K562 (cell line): Measurements from ENCODE around the gene SURF4. TPM values are rescaled to one million over a fixed set of nuclear protein-coding genes. Genes with fewer than 3 reads are reported as not detected.

Experiments
- ATAC-seq: fragments of 200-7000 bp; cut with Tn5 transposase; 3 replicates; pipeline ENCODE4 v1.9.1; 2020; ENCODE audit warnings: moderate library complexity
- BruUV-seq: library from RNA; stranded (reverse); fragments of 400-500 nt; replicated peaks from 2 replicates; lab custom pipeline; 2021; lab: Mats Ljungman, UMichigan
- CTCF ChIA-PET: fragments of 300-600 bp; formaldehyde crosslinking; extraction: SDS; loops from one replicate; lab custom pipeline; 2021; ENCODE audit warnings: low intra/inter-chr PET ratio; lab: Yijun Ruan, JAX
- POLR2A ChIA-PET: fragments of 300-600, 350-650 bp; sonication (Branson Sonifier 250); formaldehyde crosslinking; extraction: SDS; loops from one replicate; lab custom pipeline; 2021; ENCODE audit warnings: antibody characterized with exemption, inconsistent platforms; lab: Yijun Ruan, JAX
- DNase-seq, 4 experiments: peaks; one replicate each; pipeline versions ENCODE4 v3.0.0 to v3.0.0-alpha.2; 2011 to 2018; ENCODE audit warnings: low spot score in 3 of 4, mixed read lengths in 3 of 4; ENCODE audit errors: extremely low read depth in 1 of 4
- FAIRE-seq: peaks from 2 replicates; lab custom pipeline; 2011; peaks lifted over from hg19 to GRCh38; lab: Jason Lieb, UNC
- H2AFZ ChIP-seq: 2 replicates; pipeline ENCODE4 v1.6.0; 2011; ENCODE audit warnings: low read depth, low read length, control low read depth, inconsistent platforms
- H3K27ac ChIP-seq: fragments of 200-600 bp; 3 replicates; pipeline ENCODE4 v1.8.0; 2011; ENCODE audit warnings: low read depth, mild to moderate bottlenecking, control low read depth, inconsistent platforms, low read length, moderate library complexity, mixed read lengths; ENCODE audit errors: extremely low read depth
- H3K27me3 ChIP-seq, 2 experiments: fragments of 300-600 bp in 1 of 2; 2 replicates in 1 of 2; 3 replicates in 1 of 2; pipeline versions ENCODE4 v1.6.0 to v1.8.0; 2011; ENCODE audit warnings: inconsistent platforms in 2 of 2, low read length in 2 of 2, mild to moderate bottlenecking in 1 of 2, mixed read lengths in 1 of 2, moderate library complexity in 1 of 2; ENCODE audit not compliant: control insufficient read depth in 2 of 2, insufficient read depth in 2 of 2
- H3K36me3 ChIP-seq: fragments of 300-600 bp; 3 replicates; pipeline ENCODE4 v1.8.0; 2011; ENCODE audit warnings: mild to moderate bottlenecking, low read length, inconsistent platforms; ENCODE audit not compliant: control insufficient read depth, insufficient read depth
- H3K4me1 ChIP-seq, 2 experiments: fragments of 200-600 bp in 1 of 2; replicated peaks in 1 of 2; 2 replicates in 1 of 2; 3 replicates in 1 of 2; pipeline versions ENCODE4 v1.5.1 to v1.8.0; 2011; ENCODE audit warnings: inconsistent platforms in 2 of 2, low read length in 2 of 2, mild to moderate bottlenecking in 1 of 2, mixed read lengths in 1 of 2, moderate library complexity in 1 of 2; ENCODE audit not compliant: control insufficient read depth in 2 of 2, insufficient read depth in 2 of 2
- H3K4me2 ChIP-seq: 2 replicates; pipeline ENCODE4 v1.6.1; 2011; ENCODE audit warnings: low read length, control low read depth, inconsistent platforms, mixed read lengths; ENCODE audit not compliant: insufficient read depth
- H3K4me3 ChIP-seq: fragments of 200-600 bp; sonication (generic), shearing (Covaris generic); 2 replicates; pipeline ENCODE4 v1.5.1; 2016; ENCODE audit warnings: control low read depth, inconsistent platforms
- H3K79me2 ChIP-seq: fragments of 200-600 bp; 3 replicates; pipeline ENCODE4 v1.8.0; 2011; ENCODE audit warnings: low read length, inconsistent platforms; ENCODE audit not compliant: control insufficient read depth, insufficient read depth
- H3K9ac ChIP-seq, 2 experiments: 2 replicates each; pipeline versions ENCODE4 v1.6.0 to v1.6.1; 2011; ENCODE audit warnings: low read depth in 2 of 2, low read length in 2 of 2, control low read depth in 1 of 2, inconsistent platforms in 1 of 2, mild to moderate bottlenecking in 1 of 2, mixed read lengths in 1 of 2; ENCODE audit not compliant: insufficient read depth in 1 of 2
- H3K9me1 ChIP-seq: one replicate; pipeline ENCODE4 v1.6.0; 2011; ENCODE audit warnings: inconsistent platforms, mild to moderate bottlenecking, low read length, moderate library complexity; ENCODE audit not compliant: control insufficient read depth, insufficient read depth
- H3K9me3 ChIP-seq: replicated peaks from 2 replicates; pipeline ENCODE4 v1.5.1; 2011; ENCODE audit warnings: low read depth, low read length, inconsistent platforms; ENCODE audit not compliant: control insufficient read depth, insufficient read depth
- H4K20me1 ChIP-seq: replicated peaks from 2 replicates; pipeline ENCODE4 v1.6.1; 2011; ENCODE audit warnings: low read length, inconsistent platforms, mixed read lengths; ENCODE audit not compliant: control insufficient read depth, insufficient read depth
- BRD4 ChIP-seq: fragments of 200-600 bp; sonication (generic); IDR thresholded peaks from 2 replicates; pipeline ENCODE4 v1.6.1; 2017; ENCODE audit warnings: inconsistent platforms
- CSDE1 ChIP-seq, 2 experiments: fragments of 450-650 bp; IDR thresholded peaks; 2 replicates each; pipeline ENCODE4 v1.6.1; 2016; ENCODE audit warnings: mild to moderate bottlenecking in 1 of 2
- HDAC1 ChIP-seq, 2 experiments: fragments of 450-650 bp; IDR thresholded peaks; 2 replicates each; pipeline ENCODE4 v1.6.1; 2016 to 2017; ENCODE audit warnings: inconsistent platforms in 1 of 2, mild to moderate bottlenecking in 1 of 2, moderate library complexity in 1 of 2
- HDAC6 ChIP-seq: IDR thresholded peaks from 2 replicates; pipeline ENCODE4 v1.6.1; 2012; ENCODE audit warnings: low read depth, mild to moderate bottlenecking, control low read depth, inconsistent platforms, low read length, moderate library complexity
- HIVEP1 ChIP-seq: fragments of 250-450 bp; sonication (Bioruptor Pico); IDR thresholded peaks from 2 replicates; pipeline ENCODE4 v1.4.0; 2020; ENCODE audit warnings: mild to moderate bottlenecking
- MTA2 ChIP-seq: fragments of 450-650 bp; IDR thresholded peaks from 2 replicates; pipeline ENCODE4 v1.6.1; 2016; ENCODE audit warnings: low read depth
- PHB2 ChIP-seq: fragments of 450-650 bp; IDR thresholded peaks from 2 replicates; pipeline ENCODE4 v1.6.1; 2017; ENCODE audit warnings: low read depth
- RBM14 ChIP-seq: fragments of 200-400 bp; formaldehyde crosslinking; IDR thresholded peaks from 2 replicates; pipeline ENCODE4 v1.6.1; 2018; ENCODE audit warnings: low read depth, mild to moderate bottlenecking, low read length, moderate library complexity, borderline replicate concordance; ENCODE audit not compliant: insufficient read depth
- RBM15 ChIP-seq: fragments of 200-400 bp; formaldehyde crosslinking; IDR thresholded peaks from 2 replicates; pipeline ENCODE4 v1.6.1; 2018; ENCODE audit warnings: mild to moderate bottlenecking, low read length, moderate library complexity; ENCODE audit not compliant: insufficient read depth
- SAP30 ChIP-seq: fragments of 200-600 bp; sonication (generic); IDR thresholded peaks from 2 replicates; pipeline ENCODE4 v1.6.1; 2012; ENCODE audit warnings: borderline replicate concordance, low read depth, mild to moderate bottlenecking, moderate library complexity, low read length, control low read depth, inconsistent platforms; ENCODE audit not compliant: insufficient read depth, poor library complexity, severe bottlenecking
- WGBS: fragments of 100-300 bp; shearing (Covaris generic); methylation state at CpG from one replicate; pipeline ENCODE4 v1.1.6; 2016; ENCODE audit warnings: low coverage, mixed read lengths; ENCODE audit not compliant: insufficient coverage; ENCODE audit errors: missing lambda C conversion rate; 5-methylcytosine and 5-hydroxymethylcytosine counted together
- in situ Hi-C: fragments of 300-500 bp; cut with MboI; formaldehyde crosslinking; loops from 4 replicates; pipeline ENCODE4 v1.15.0; 2018; ENCODE audit warnings: inconsistent platforms, mixed read lengths
- intact Hi-C: fragments of 100-400 bp; cut with micrococcal nuclease; formaldehyde crosslinking; loops from 2 replicates; pipeline ENCODE4 v1.14.2; 2022
- polyA plus RNA-seq, 8 experiments: library from polyadenylated mRNA; depleted of rRNA in 4 of 8; stranded (reverse) in 5 of 8; unstranded in 3 of 8; fragments of >200 nt; fragmentation: Nextera tagmentation in 2 of 8; fragmentation: Illumina TruSeq in 1 of 8; extraction: Ambion mirVana in 2 of 8; extraction: Trizol in 1 of 8; gene quantifications; 2 replicates each; pipeline versions ENCODE4 v1.2.1 to v1.2.3, GENCODE V29; 2011 to 2014; ENCODE audit warnings: inconsistent platforms in 1 of 8, missing spikeins in 1 of 8
- total RNA-seq, 7 experiments: library from RNA; depleted of rRNA in 6 of 7; stranded (reverse); fragments of >200 nt in 6 of 7; fragmentation: Illumina TruSeq in 2 of 7; extraction: Trizol in 2 of 7; gene quantifications; 2 replicates each; pipeline versions ENCODE4 v1.2.1 to v1.2.3, GENCODE V29; 2011 to 2021; ENCODE audit warnings: low replicate concordance in 1 of 7
- TF ChIP-seq, protein P1 (sequence below): IDR thresholded peaks from 2 replicates; pipeline ENCODE4 v1.6.1; 2014; ENCODE audit warnings: antibody characterized with exemption
- TF ChIP-seq, protein P2 (sequence below), 2 experiments: fragments of 450-650 bp; IDR thresholded peaks; 2 replicates each; pipeline ENCODE4 v1.6.1; 2016; ENCODE audit warnings: mild to moderate bottlenecking in 2 of 2, borderline replicate concordance in 1 of 2, low read depth in 1 of 2, moderate library complexity in 1 of 2

The SURF4 gene
- total and polyA plus RNA-seq, 9 of the 15 experiments (the other 6 are each of a cell fraction or from before 2014, with no cell fraction given), result 8.4 to 176 (median 130) TPM

GRCh38 chr9:133375116-133375723, 640 bp downstream of the SURF4 start:
- ChIA-PET CTCF (interaction anchor here (0.9 kb wide), 1 partner anchor 19 kb away, joined by 4 read pairs; the partner anchor contains the start of gene SURF2), POLR2A (interaction anchor here (0.5 to 8.5 kb wide), 10 partner anchors 10 to 626 kb away, joined by 3 to 109 read pairs (median 4); partner anchors contain the start of genes MED22, RPL7A, SURF1 and SURF2)
- Histone ChIP-seq H3K9me1 (peaks cover 18% of the 10 kb centered on the region), H3K79me2 (peaks cover 64% of the 10 kb centered on the region), H3K27me3 (no peaks in the 10 kb centered on the region), H3K4me3 (peak overlapping the region; percentile 87), H4K20me1 (peaks cover 35% of the 10 kb centered on the region), H3K4me1 (peaks cover 43 to 53% of the 10 kb centered on the region in 2 experiments; a peak in 4 of 5 replicates), H3K9ac (peak overlapping the region; percentile 97), H2AFZ (0 out of 2 replicates have a peak overlapping the region, but pooled peaks have one; percentile 64), H3K9me3 (no peaks in the 10 kb centered on the region), H3K36me3 (peaks cover 39% of the 10 kb centered on the region), H3K4me2 (peak overlapping the region; percentile 88), H3K27ac (peak overlapping the region; percentile 97)
- FAIRE-seq (no peak), ATAC-seq (peak; percentile 42), DNase-seq (peak in 2 of 4 experiments; percentile 56 to 62)
- intact Hi-C loops, result no loop called here
- BruUV-seq, result no TSS peak
- in situ Hi-C loops, result no loop called here
- under 1% methylated on average over 20 of the region's 39 CpGs for WGBS
- TF ChIP-seq, protein P1, sequence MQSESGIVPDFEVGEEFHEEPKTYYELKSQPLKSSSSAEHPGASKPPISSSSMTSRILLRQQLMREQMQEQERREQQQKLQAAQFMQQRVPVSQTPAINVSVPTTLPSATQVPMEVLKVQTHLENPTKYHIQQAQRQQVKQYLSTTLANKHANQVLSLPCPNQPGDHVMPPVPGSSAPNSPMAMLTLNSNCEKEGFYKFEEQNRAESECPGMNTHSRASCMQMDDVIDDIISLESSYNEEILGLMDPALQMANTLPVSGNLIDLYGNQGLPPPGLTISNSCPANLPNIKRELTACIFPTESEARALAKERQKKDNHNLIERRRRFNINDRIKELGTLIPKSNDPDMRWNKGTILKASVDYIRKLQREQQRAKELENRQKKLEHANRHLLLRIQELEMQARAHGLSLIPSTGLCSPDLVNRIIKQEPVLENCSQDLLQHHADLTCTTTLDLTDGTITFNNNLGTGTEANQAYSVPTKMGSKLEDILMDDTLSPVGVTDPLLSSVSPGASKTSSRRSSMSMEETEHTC, result no peak
- no peak for TF ChIP-seq MTA2
- no peak for TF ChIP-seq CSDE1 (IDR thresholded peaks at IDR 0.05)
- TF ChIP-seq SAP30, result peak; percentile 75
- TF ChIP-seq HDAC1 (IDR thresholded peaks at IDR 0.05), result peak in 1 of 2 experiments; percentile 58; a peak in 1 of 4 replicates
- TF ChIP-seq HDAC6, result no peak
- 0 out of 2 replicates have a peak, but pooled peaks have one; percentile 85 for TF ChIP-seq RBM14
- TF ChIP-seq HIVEP1 (CRISPR knock-in tag), result no peak
- 0 out of 2 replicates have a peak, but pooled peaks have one; percentile 67 for TF ChIP-seq RBM15
- peak; percentile 75; the same call in 1 of the 2 replicates for TF ChIP-seq BRD4
- TF ChIP-seq, protein P2, sequence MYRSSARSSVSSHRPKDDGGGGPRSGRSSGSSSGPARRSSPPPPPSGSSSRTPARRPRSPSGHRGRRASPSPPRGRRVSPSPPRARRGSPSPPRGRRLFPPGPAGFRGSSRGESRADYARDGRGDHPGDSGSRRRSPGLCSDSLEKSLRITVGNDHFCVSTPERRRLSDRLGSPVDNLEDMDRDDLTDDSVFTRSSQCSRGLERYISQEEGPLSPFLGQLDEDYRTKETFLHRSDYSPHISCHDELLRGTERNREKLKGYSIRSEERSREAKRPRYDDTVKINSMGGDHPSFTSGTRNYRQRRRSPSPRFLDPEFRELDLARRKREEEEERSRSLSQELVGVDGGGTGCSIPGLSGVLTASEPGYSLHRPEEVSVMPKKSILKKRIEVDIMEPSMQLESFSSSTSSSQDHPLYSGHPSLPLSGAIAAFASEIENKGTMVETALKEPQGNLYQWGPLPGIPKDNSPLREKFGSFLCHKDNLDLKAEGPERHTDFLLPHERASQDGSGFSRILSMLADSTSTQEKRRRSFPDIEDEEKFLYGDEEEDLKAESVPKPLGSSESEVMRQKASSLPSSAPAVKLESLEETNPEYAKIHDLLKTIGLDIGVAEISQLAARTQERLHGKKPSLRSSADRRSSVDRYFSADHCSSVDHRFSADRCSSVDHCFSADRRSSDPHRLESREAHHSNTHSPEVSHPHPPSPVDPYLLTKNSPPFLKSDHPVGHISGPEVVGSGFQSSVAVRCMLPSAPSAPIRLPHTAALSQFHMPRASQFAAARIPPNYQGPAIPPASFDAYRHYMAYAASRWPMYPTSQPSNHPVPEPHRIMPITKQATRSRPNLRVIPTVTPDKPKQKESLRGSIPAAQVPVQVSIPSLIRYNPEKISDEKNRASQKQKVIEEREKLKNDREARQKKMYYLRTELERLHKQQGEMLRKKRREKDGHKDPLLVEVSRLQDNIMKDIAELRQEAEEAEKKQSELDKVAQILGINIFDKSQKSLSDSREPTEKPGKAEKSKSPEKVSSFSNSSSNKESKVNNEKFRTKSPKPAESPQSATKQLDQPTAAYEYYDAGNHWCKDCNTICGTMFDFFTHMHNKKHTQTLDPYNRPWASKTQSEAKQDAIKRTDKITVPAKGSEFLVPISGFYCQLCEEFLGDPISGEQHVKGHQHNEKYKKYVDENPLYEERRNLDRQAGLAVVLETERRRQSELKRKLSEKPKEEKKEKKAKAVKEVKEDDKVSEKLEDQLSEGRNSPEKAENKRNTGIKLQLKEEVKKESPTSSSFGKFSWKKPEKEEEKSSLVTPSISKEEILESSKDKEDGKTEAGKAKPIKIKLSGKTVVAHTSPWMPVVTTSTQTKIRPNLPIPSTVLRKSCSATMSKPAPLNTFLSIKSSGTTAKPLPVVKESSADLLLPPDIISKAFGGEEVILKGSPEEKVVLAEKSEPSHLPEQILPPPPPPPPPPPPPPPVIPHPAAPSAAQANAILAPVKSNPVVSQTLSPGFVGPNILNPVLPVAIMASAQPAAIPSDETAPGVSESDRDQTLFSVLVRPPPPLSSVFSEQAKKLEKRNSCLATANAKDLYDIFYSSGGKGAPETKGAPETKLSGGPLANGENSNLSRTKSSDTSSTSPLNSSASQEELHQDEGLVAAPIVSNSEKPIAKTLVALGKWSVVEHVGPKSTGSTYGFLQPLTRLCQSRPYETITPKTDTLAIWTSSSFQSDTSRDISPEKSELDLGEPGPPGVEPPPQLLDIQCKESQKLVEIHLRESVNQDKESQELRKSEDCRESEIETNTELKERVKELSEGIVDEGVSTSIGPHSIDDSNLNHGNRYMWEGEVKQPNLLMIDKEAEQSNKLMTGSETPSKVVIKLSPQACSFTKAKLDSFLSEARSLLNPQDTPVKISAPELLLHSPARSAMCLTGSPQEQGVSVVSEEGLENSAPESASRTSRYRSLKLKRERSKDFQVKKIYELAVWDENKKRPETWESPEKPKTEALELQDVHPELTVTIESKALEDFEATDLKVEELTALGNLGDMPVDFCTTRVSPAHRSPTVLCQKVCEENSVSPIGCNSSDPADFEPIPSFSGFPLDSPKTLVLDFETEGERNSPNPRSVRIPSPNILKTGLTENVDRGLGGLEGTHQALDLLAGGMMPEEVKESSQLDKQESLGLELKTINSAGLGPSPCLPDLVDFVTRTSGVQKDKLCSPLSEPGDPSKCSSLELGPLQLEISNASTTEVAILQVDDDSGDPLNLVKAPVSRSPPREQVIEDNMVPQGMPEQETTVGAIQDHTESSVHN (IDR thresholded peaks at IDR 0.05; ENCODE audit: borderline replicate concordance in 1 of 2, low read depth in 1 of 2), result no peak
- no peak for TF ChIP-seq PHB2
